ENCODE data around the gene MORC1.

DNA sequence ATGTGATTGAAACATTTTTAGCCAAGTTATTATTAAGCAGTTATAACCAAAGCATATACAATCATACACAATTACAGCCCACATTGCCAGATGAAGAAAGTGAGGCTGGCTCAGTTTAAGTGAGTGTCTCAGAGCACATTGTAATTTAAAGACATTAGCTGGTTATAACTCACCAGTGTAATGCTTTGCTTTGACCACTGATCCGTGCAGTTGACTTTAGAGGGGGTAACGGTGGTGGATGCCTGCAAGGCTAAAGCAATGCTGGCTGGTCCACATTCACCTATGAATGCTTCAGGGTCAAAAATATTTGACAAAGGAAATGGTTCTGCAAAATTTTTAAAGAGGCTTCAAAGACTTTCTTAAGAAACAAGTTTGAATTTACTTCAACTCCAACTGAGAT, 19.8 kb upstream of the MORC1 start:
- TF ChIP-seq, protein P1, sequence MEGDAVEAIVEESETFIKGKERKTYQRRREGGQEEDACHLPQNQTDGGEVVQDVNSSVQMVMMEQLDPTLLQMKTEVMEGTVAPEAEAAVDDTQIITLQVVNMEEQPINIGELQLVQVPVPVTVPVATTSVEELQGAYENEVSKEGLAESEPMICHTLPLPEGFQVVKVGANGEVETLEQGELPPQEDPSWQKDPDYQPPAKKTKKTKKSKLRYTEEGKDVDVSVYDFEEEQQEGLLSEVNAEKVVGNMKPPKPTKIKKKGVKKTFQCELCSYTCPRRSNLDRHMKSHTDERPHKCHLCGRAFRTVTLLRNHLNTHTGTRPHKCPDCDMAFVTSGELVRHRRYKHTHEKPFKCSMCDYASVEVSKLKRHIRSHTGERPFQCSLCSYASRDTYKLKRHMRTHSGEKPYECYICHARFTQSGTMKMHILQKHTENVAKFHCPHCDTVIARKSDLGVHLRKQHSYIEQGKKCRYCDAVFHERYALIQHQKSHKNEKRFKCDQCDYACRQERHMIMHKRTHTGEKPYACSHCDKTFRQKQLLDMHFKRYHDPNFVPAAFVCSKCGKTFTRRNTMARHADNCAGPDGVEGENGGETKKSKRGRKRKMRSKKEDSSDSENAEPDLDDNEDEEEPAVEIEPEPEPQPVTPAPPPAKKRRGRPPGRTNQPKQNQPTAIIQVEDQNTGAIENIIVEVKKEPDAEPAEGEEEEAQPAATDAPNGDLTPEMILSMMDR (IDR thresholded peaks at IDR 0.05; ENCODE audit: low read length): no peak
- TF ChIP-seq EZH2 (optimal IDR thresholded peaks at IDR 0.05; ENCODE audit: low read depth, low read length) (no peak), EZH2phosphoT487 (IDR thresholded peaks at IDR 0.05; ENCODE audit: low read length) (no peak)
